HUES48 (cell line): ENCODE measurements around the gene WNT8B.

ENCODE experiments used
- H3K27ac ChIP-seq: one replicate; pipeline ENCODE4 v1.7.0; 2013; ENCODE audit warnings: low read depth, low read length, inconsistent platforms
- H3K27me3 ChIP-seq: 2 replicates; pipeline ENCODE4 v1.6.1; 2013; ENCODE audit warnings: mild to moderate bottlenecking, low read length; ENCODE audit not compliant: control insufficient read depth, insufficient read depth
- H3K36me3 ChIP-seq: 2 replicates; pipeline ENCODE4 v1.6.1; 2013; ENCODE audit warnings: low read length; ENCODE audit not compliant: control insufficient read depth, insufficient read depth
- H3K4me1 ChIP-seq: 2 replicates; pipeline ENCODE4 v1.6.1; 2013; ENCODE audit warnings: mild to moderate bottlenecking, low read length; ENCODE audit not compliant: control insufficient read depth, insufficient read depth
- H3K4me3 ChIP-seq: 2 replicates; pipeline ENCODE4 v1.5.1; 2013; ENCODE audit warnings: mild to moderate bottlenecking, low read depth, low read length
- H3K9ac ChIP-seq: 2 replicates; pipeline ENCODE4 v1.6.1; 2013; ENCODE audit warnings: mild to moderate bottlenecking, low read depth, low read length, moderate library complexity
- H3K9me3 ChIP-seq: 2 replicates; pipeline ENCODE4 v1.6.1; 2013; ENCODE audit warnings: low read length; ENCODE audit not compliant: control insufficient read depth, insufficient read depth

Gene WNT8B

GRCh38 chr10:100531761-100532160, 69.0 kb downstream of the WNT8B start:
- Histone ChIP-seq H3K9me3 (no peaks in the 10 kb centered on the region), H3K9ac (no peak overlapping the region), H3K4me1 (peaks cover 11% of the 10 kb centered on the region), H3K27me3 (no peaks in the 10 kb centered on the region), H3K36me3 (peaks cover 15% of the 10 kb centered on the region), H3K27ac (no peak overlapping the region), H3K4me3 (no peak overlapping the region)
